OCI-LY7 (cell line): ENCODE measurements around the gene MARCHF2. TPM values are rescaled to one million over a fixed set of nuclear protein-coding genes. Genes with fewer than 3 reads are reported as not detected.
"Not testable (repeated sequence)": the region's sequence is repeated elsewhere in the genome, so short reads cannot be mapped to it uniquely, and the experiment has no call there.

Experiments
- BruUV-seq: library from RNA; stranded (reverse); fragments of 400-500 nt; replicated peaks from 2 replicates; lab custom pipeline; 2021; lab: Mats Ljungman, UMichigan
- CTCF ChIA-PET: fragments of 300-600 bp; sonication (Branson Sonifier 250); formaldehyde crosslinking; loops from one replicate; lab custom pipeline; 2022; ENCODE audit warnings: antibody characterized with exemption; ENCODE audit not compliant: unreplicated experiment; lab: Charles Lee
- POLR2A ChIA-PET: fragments of 300-600 bp; sonication (Branson Sonifier 250); formaldehyde crosslinking; loops from one replicate; lab custom pipeline; 2022; ENCODE audit warnings: antibody characterized with exemption; lab: Charles Lee
- DNase-seq: peaks from one replicate; pipeline ENCODE4 v3.0.0-alpha.2; 2015; ENCODE audit warnings: low spot score
- H2AFZ ChIP-seq: fragments of 200-600 bp; sonication (generic), shearing (Covaris generic); 2 replicates; pipeline ENCODE4 v1.6.1; 2014; ENCODE audit warnings: mild to moderate bottlenecking, antibody characterized with exemption, low read length, moderate library complexity
- H3K27ac ChIP-seq: fragments of 200-600 bp; sonication (generic); 2 replicates; pipeline ENCODE4 v1.5.1; 2014; ENCODE audit warnings: mixed run types, low read depth, mild to moderate bottlenecking, moderate library complexity, low read length, inconsistent platforms; ENCODE audit not compliant: poor library complexity, severe bottlenecking
- H3K36me3 ChIP-seq: fragments of 200-600 bp; sonication (generic); 2 replicates; pipeline ENCODE4 v1.6.1; 2014; ENCODE audit warnings: mild to moderate bottlenecking, antibody characterized with exemption, low read length, moderate library complexity, mixed read lengths; ENCODE audit not compliant: insufficient read depth
- H3K4me1 ChIP-seq: fragments of 200-600 bp; sonication (generic); 2 replicates; pipeline ENCODE4 v1.5.1; 2014; ENCODE audit warnings: mild to moderate bottlenecking, low read length; ENCODE audit not compliant: insufficient read depth, poor library complexity, severe bottlenecking
- H3K4me2 ChIP-seq: fragments of 200-600 bp; sonication (generic); 2 replicates; pipeline ENCODE4 v1.6.1; 2014; ENCODE audit warnings: mild to moderate bottlenecking, low read length
- H3K4me3 ChIP-seq: fragments of 200-600 bp; sonication (generic); 2 replicates; pipeline ENCODE4 v1.5.1; 2014; ENCODE audit warnings: mild to moderate bottlenecking, low read depth, low read length; ENCODE audit not compliant: poor library complexity, severe bottlenecking
- H3K79me2 ChIP-seq: fragments of 200-600 bp; sonication (generic); 2 replicates; pipeline ENCODE4 v1.6.1; 2016; ENCODE audit warnings: low read depth, mild to moderate bottlenecking, low read length, moderate library complexity, mixed read lengths; ENCODE audit not compliant: insufficient read depth
- H3K9me2 ChIP-seq: fragments of 200-600 bp; sonication (generic); 2 replicates; pipeline ENCODE4 v1.6.1; 2016; ENCODE audit warnings: mild to moderate bottlenecking, low read length, mixed read lengths; ENCODE audit not compliant: insufficient read depth
- H3K9me3 ChIP-seq: fragments of 200-600 bp; sonication (generic); 2 replicates; pipeline ENCODE4 v1.6.1; 2014; ENCODE audit warnings: mild to moderate bottlenecking, mixed run types, low read length, mixed read lengths
- H4K20me1 ChIP-seq: fragments of 200-600 bp; sonication (generic); 2 replicates; pipeline ENCODE4 v1.6.1; 2014; ENCODE audit warnings: mild to moderate bottlenecking, antibody characterized with exemption, low read length, moderate library complexity, mixed read lengths; ENCODE audit not compliant: insufficient read depth
- CTCF ChIP-seq: fragments of 200-600 bp; sonication (generic); conservative IDR thresholded peaks from 2 replicates; pipeline ENCODE4 v1.5.1; 2014; ENCODE audit warnings: mild to moderate bottlenecking, antibody characterized with exemption, low read length, moderate library complexity, mixed read lengths
- EZH2phosphoT487 ChIP-seq: fragments of 200-600 bp; sonication (generic); IDR thresholded peaks from 2 replicates; pipeline ENCODE4 v1.6.1; 2018; ENCODE audit warnings: low read depth, borderline replicate concordance, mild to moderate bottlenecking, mixed run types, antibody characterized with exemption, low read length, moderate library complexity, mixed read lengths
- intact Hi-C: fragments of 100-400 bp; cut with micrococcal nuclease; formaldehyde crosslinking; loops from one replicate; pipeline ENCODE4 v1.10.0; 2022; ENCODE audit not compliant: unreplicated experiment
- total RNA-seq, 2 experiments: library from RNA; depleted of rRNA in 1 of 2; stranded (reverse); fragments of >200 nt in 1 of 2; shearing (Covaris generic) in 1 of 2; gene quantifications; 2 replicates each; pipeline ENCODE4 v1.2.3, GENCODE V29; 2014 to 2022

MARCHF2 gene
- total RNA-seq, 2 experiments from 2014 or later: 12.4 to 14.1 TPM

GRCh38 chr19:8386419-8386818, 26.7 kb upstream of the MARCHF2 start:
- H3K4me2 ChIP-seq, H3K4me3 ChIP-seq, H3K79me2 ChIP-seq, intact Hi-C loops, CTCF ChIA-PET, BruUV-seq, H3K36me3 ChIP-seq, H3K27ac ChIP-seq, H3K4me1 ChIP-seq, H3K9me2 ChIP-seq, H2AFZ ChIP-seq, POLR2A ChIA-PET, DNase-seq, H4K20me1 ChIP-seq: not testable (repeated sequence)
- H3K9me3 ChIP-seq: peaks cover 11% of the 10 kb centered on the region; the same call in 1 of the 2 replicates

GRCh38 chr19:8386990-8387389, 26.1 kb upstream of the MARCHF2 start:
- Histone ChIP-seq H4K20me1 (0 out of 2 replicates have a peak, but pooled peaks cover 6% of the 10 kb centered on the region), H3K4me2 (no peak overlapping the region), H3K4me1 (peaks cover 12% of the 10 kb centered on the region), H3K27ac (no peak overlapping the region), H3K9me3 (peaks cover 11% of the 10 kb centered on the region; the same call in 1 of the 2 replicates), H3K79me2 (peaks cover 12% of the 10 kb centered on the region; the same call in 1 of the 2 replicates), H3K9me2 (no peaks in the 10 kb centered on the region), H3K36me3 (no peaks in the 10 kb centered on the region; the same call in 1 of the 2 replicates), H3K4me3 (no peak overlapping the region), H2AFZ (no peak overlapping the region)
- ChIA-PET CTCF (no interaction called here), POLR2A (no interaction called here)
- TF ChIP-seq EZH2phosphoT487 (no peak), CTCF (no peak)
- DNase-seq: no peak
- intact Hi-C loops: no loop called here
- BruUV-seq: no TSS peak

- DNase-seq: no peak
- CTCF ChIA-PET: no interaction called here
- BruUV-seq: no TSS peak
Measured at GRCh38 chr19:8387688-8388611, 25.2 kb upstream of the MARCHF2 start.

More at GRCh38 chr19:8387688-8388611, 25.2 kb upstream of the MARCHF2 start:
- Histone ChIP-seq H4K20me1 (0 out of 2 replicates have a peak, but pooled peaks cover 6% of the 10 kb centered on the region), H2AFZ (no peak overlapping the region), H3K4me3 (no peak overlapping the region), H3K4me1 (peaks cover 14% of the 10 kb centered on the region), H3K4me2 (no peak overlapping the region), H3K27ac (no peak overlapping the region), H3K79me2 (peaks cover 12% of the 10 kb centered on the region; the same call in 1 of the 2 replicates), H3K36me3 (no peaks in the 10 kb centered on the region; the same call in 1 of the 2 replicates), H3K9me3 (peaks cover 11% of the 10 kb centered on the region; the same call in 1 of the 2 replicates), H3K9me2 (no peaks in the 10 kb centered on the region)
- TF ChIP-seq CTCF: no peak
- TF ChIP-seq EZH2phosphoT487: no peak
- POLR2A ChIA-PET: interaction anchor here (0.6 kb wide), 1 partner anchor 66 kb away, joined by 4 read pairs; the partner anchor contains the start of gene RPS28
- intact Hi-C loops: no loop called here
